Measurements from ENCODE around the gene S100A7. TPM values are rescaled to one million over a fixed set of nuclear protein-coding genes. Genes with fewer than 3 reads are reported as not detected.
A peak's percentile ranks its signal among the peaks of the same experiment; 100 is the strongest.

The S100A7 gene
- total RNA-seq, 1 donor from 2014 or later, result not detected

GRCh38 chr1:153483776-153484175, 23.3 kb upstream of the S100A7 start:
- Mint-ChIP-seq H3K4me1 (peaks cover 51% of the 10 kb centered on the region), H3K4me3 (no peak overlapping the region)

GRCh38 chr1:153481124-153481523, 20.7 kb upstream of the S100A7 start:
- TF ChIP-seq CTCF (IDR thresholded peaks at IDR 0.05; ENCODE audit: unreplicated experiment), result no peak
- Mint-ChIP-seq H3K4me1 (peaks cover 51% of the 10 kb centered on the region), H3K27ac (peak overlapping the region; percentile 32), H3K36me3 (no peaks in the 10 kb centered on the region), H3K27me3 (ENCODE audit: low read depth) (no peaks in the 10 kb centered on the region), H3K9me3 (no peaks in the 10 kb centered on the region), H3K4me3 (no peak overlapping the region)
- DNase-seq (ENCODE audit: low spot score in 2 of 2, unreplicated experiment in 2 of 2), result no peak

More at GRCh38 chr1:153483776-153484175, 23.3 kb upstream of the S100A7 start:
- no peaks in the 10 kb centered on the region for H3K36me3 Mint-ChIP-seq
- no peak for DNase-seq (ENCODE audit: low spot score in 2 of 2, unreplicated experiment in 2 of 2)
- H3K27ac Mint-ChIP-seq, result peak overlapping the region; percentile 47
- H3K27me3 Mint-ChIP-seq (ENCODE audit: low read depth), result no peaks in the 10 kb centered on the region
- no peak for TF ChIP-seq CTCF (IDR thresholded peaks at IDR 0.05; ENCODE audit: unreplicated experiment)
- H3K9me3 Mint-ChIP-seq, result no peaks in the 10 kb centered on the region

- no peak for TF ChIP-seq CTCF (IDR thresholded peaks at IDR 0.05; ENCODE audit: unreplicated experiment)
- H3K27ac Mint-ChIP-seq, result peak overlapping the region; percentile 93
- no peaks in the 10 kb centered on the region for H3K27me3 Mint-ChIP-seq (ENCODE audit: low read depth)
- no peak overlapping the region for H3K4me3 Mint-ChIP-seq
- H3K36me3 Mint-ChIP-seq, result no peaks in the 10 kb centered on the region
- peaks cover 41% of the 10 kb centered on the region for H3K4me1 Mint-ChIP-seq
- no peak for DNase-seq (ENCODE audit: low spot score in 2 of 2, unreplicated experiment in 2 of 2)
- peaks cover 5% of the 10 kb centered on the region for H3K9me3 Mint-ChIP-seq
These were observed 18.5 kb upstream of the S100A7 start for GRCh38 chr1:153478692-153479618.

GRCh38 chr1:153478047-153478691, 17.7 kb upstream of the S100A7 start:
- no peak for TF ChIP-seq CTCF (IDR thresholded peaks at IDR 0.05; ENCODE audit: unreplicated experiment)
- Mint-ChIP-seq H3K9me3 (peaks cover 13% of the 10 kb centered on the region), H3K36me3 (peaks cover under 1% of the 10 kb centered on the region), H3K27me3 (ENCODE audit: low read depth) (no peaks in the 10 kb centered on the region), H3K4me3 (no peak overlapping the region), H3K4me1 (peaks cover 36% of the 10 kb centered on the region), H3K27ac (peak overlapping the region; percentile 93)
- DNase-seq (ENCODE audit: low spot score in 2 of 2, unreplicated experiment in 2 of 2), result no peak

- no peak for DNase-seq (ENCODE audit: low spot score in 2 of 2, unreplicated experiment in 2 of 2)
- no peak overlapping the region for H3K4me3 Mint-ChIP-seq
- H3K36me3 Mint-ChIP-seq, result peaks cover 11% of the 10 kb centered on the region
- no peaks in the 10 kb centered on the region for H3K27me3 Mint-ChIP-seq (ENCODE audit: low read depth)
- no peak overlapping the region for H3K27ac Mint-ChIP-seq
- TF ChIP-seq CTCF (IDR thresholded peaks at IDR 0.05; ENCODE audit: unreplicated experiment), result no peak
- H3K4me1 Mint-ChIP-seq, result peaks cover 36% of the 10 kb centered on the region
- peaks cover 28% of the 10 kb centered on the region for H3K9me3 Mint-ChIP-seq
These were observed 16.1 kb upstream of the S100A7 start for GRCh38 chr1:153476491-153477093.

All from mesothelial cell of epicardium (in vitro differentiated cells).